OCI-LY1 (cell line): ENCODE measurements around the gene RGSL1.

Source experiments
- H2AFZ ChIP-seq: fragments of 200-600 bp; sonication (generic), shearing (Covaris generic); 2 replicates; pipeline ENCODE4 v1.6.0; 2014; ENCODE audit warnings: antibody characterized with exemption, mild to moderate bottlenecking, low read length
- H3F3A ChIP-seq: fragments of 200-600 bp; sonication (generic), shearing (Covaris generic); 2 replicates; pipeline ENCODE4 v1.6.0; 2014; ENCODE audit warnings: mild to moderate bottlenecking, antibody characterized with exemption, low read length, moderate library complexity; ENCODE audit not compliant: insufficient read depth
- H3K27ac ChIP-seq: fragments of 200-600 bp; sonication (generic); 2 replicates; pipeline ENCODE4 v1.5.1; 2014; ENCODE audit warnings: low read length, mixed run types, mild to moderate bottlenecking, low read depth; ENCODE audit not compliant: poor library complexity, severe bottlenecking
- H3K27me3 ChIP-seq: fragments of 200-600 bp; sonication (generic); 2 replicates; pipeline ENCODE4 v1.6.0; 2014; ENCODE audit warnings: antibody characterized with exemption, mild to moderate bottlenecking, low read length, moderate library complexity; ENCODE audit not compliant: insufficient read depth
- H3K36me3 ChIP-seq: fragments of 200-600 bp; sonication (generic); 2 replicates; pipeline ENCODE4 v1.6.1; 2014; ENCODE audit warnings: mild to moderate bottlenecking, antibody characterized with exemption, low read length, moderate library complexity, mixed read lengths; ENCODE audit not compliant: insufficient read depth
- H3K4me1 ChIP-seq: fragments of 200-600 bp; sonication (generic); 2 replicates; pipeline ENCODE4 v1.5.1; 2014; ENCODE audit warnings: mild to moderate bottlenecking, low read length, moderate library complexity; ENCODE audit not compliant: insufficient read depth, severe bottlenecking
- H3K4me2 ChIP-seq: fragments of 200-600 bp; sonication (generic), shearing (Covaris generic); 2 replicates; pipeline ENCODE4 v1.6.1; 2014; ENCODE audit warnings: low read length
- H3K4me3 ChIP-seq: fragments of 200-600 bp; sonication (generic); 2 replicates; pipeline ENCODE4 v1.5.1; 2014; ENCODE audit warnings: low read length, low read depth, mild to moderate bottlenecking, mixed read lengths; ENCODE audit not compliant: poor library complexity, severe bottlenecking
- H3K79me2 ChIP-seq: fragments of 200-600 bp; shearing (Covaris generic); 2 replicates; pipeline ENCODE4 v1.6.1; 2016; ENCODE audit warnings: mixed run types, low read length, mixed read lengths; ENCODE audit not compliant: insufficient read depth
- H3K9ac ChIP-seq: fragments of 200-600 bp; sonication (generic), shearing (Covaris generic); 2 replicates; pipeline ENCODE4 v1.6.1; 2014; ENCODE audit warnings: mild to moderate bottlenecking, low read length, mixed read lengths
- H3K9me2 ChIP-seq: fragments of 200-600 bp; sonication (generic), shearing (Covaris generic); 2 replicates; pipeline ENCODE4 v1.6.1; 2014; ENCODE audit warnings: low read depth, mild to moderate bottlenecking, low read length, mixed read lengths
- H3K9me3 ChIP-seq: fragments of 200-600 bp; shearing (Covaris generic); 2 replicates; pipeline ENCODE4 v1.6.1; 2014; ENCODE audit warnings: low read length, mixed read lengths
- H4K20me1 ChIP-seq: fragments of 200-600 bp; sonication (generic), shearing (Covaris generic); 2 replicates; pipeline ENCODE4 v1.6.0; 2016; ENCODE audit warnings: mild to moderate bottlenecking, low read length; ENCODE audit not compliant: insufficient read depth
- CTCF ChIP-seq: fragments of 200-600 bp; sonication (generic), shearing (Covaris generic); IDR thresholded peaks from 2 replicates; pipeline ENCODE4 v1.5.1; 2017; ENCODE audit warnings: mild to moderate bottlenecking, antibody characterized with exemption, low read length, moderate library complexity, mixed read lengths
- EZH2 ChIP-seq: fragments of 200-600 bp; sonication (generic), shearing (Covaris generic); IDR thresholded peaks from 2 replicates; pipeline ENCODE4 v1.8.0; 2017; ENCODE audit warnings: borderline replicate concordance, mixed run types, mild to moderate bottlenecking, antibody characterized with exemption, low read length, moderate library complexity, mixed read lengths

Gene RGSL1

GRCh38 chr1:182552527-182552926 is 102.6 kb downstream of the RGSL1 start:
- H3K4me3 ChIP-seq: no peak overlapping the region
- H2AFZ ChIP-seq: no peak overlapping the region
- no peaks in the 10 kb centered on the region for H3K4me1 ChIP-seq
- TF ChIP-seq EZH2 (no peak), CTCF (no peak)
- no peaks in the 10 kb centered on the region for H3F3A ChIP-seq
- no peaks in the 10 kb centered on the region for H3K9me3 ChIP-seq
- no peaks in the 10 kb centered on the region for H4K20me1 ChIP-seq
- H3K9ac ChIP-seq: no peak overlapping the region
- no peaks in the 10 kb centered on the region for H3K36me3 ChIP-seq
- no peak overlapping the region for H3K27ac ChIP-seq
- no peaks in the 10 kb centered on the region for H3K79me2 ChIP-seq
- H3K4me2 ChIP-seq: no peak overlapping the region
- peaks cover 4% of the 10 kb centered on the region; the same call in 1 of the 2 replicates for H3K27me3 ChIP-seq
- no peaks in the 10 kb centered on the region for H3K9me2 ChIP-seq

GRCh38 chr1:182555493-182555892 is 105.5 kb downstream of the RGSL1 start:
- Histone ChIP-seq H3K9me2 (no peaks in the 10 kb centered on the region), H3K9ac (no peak overlapping the region), H4K20me1 (no peaks in the 10 kb centered on the region), H3K4me2 (no peak overlapping the region), H3K27me3 (peaks cover 4% of the 10 kb centered on the region; the same call in 1 of the 2 replicates), H3K9me3 (no peaks in the 10 kb centered on the region), H3K4me1 (no peaks in the 10 kb centered on the region), H3K4me3 (no peak overlapping the region), H3F3A (no peaks in the 10 kb centered on the region), H3K79me2 (no peaks in the 10 kb centered on the region), H3K36me3 (no peaks in the 10 kb centered on the region), H2AFZ (no peak overlapping the region), H3K27ac (no peak overlapping the region)
- TF ChIP-seq EZH2 (no peak), CTCF (no peak)

GRCh38 chr1:182556279-182556678 is 106.3 kb downstream of the RGSL1 start:
- Histone ChIP-seq H3K27me3 (peaks cover 4% of the 10 kb centered on the region; the same call in 1 of the 2 replicates), H2AFZ (no peak overlapping the region), H3K79me2 (no peaks in the 10 kb centered on the region), H3K9me2 (no peaks in the 10 kb centered on the region), H3K27ac (no peak overlapping the region), H3F3A (no peaks in the 10 kb centered on the region), H3K9me3 (no peaks in the 10 kb centered on the region), H3K4me2 (no peak overlapping the region), H4K20me1 (no peaks in the 10 kb centered on the region), H3K9ac (no peak overlapping the region), H3K4me1 (no peaks in the 10 kb centered on the region), H3K4me3 (no peak overlapping the region), H3K36me3 (no peaks in the 10 kb centered on the region)
- TF ChIP-seq EZH2 (no peak), CTCF (no peak)
